NCI-H128 (cell line): Measurements from ENCODE around the gene RCSD1.
"Not testable (repeated sequence)": the region's sequence is repeated elsewhere in the genome, so short reads cannot be mapped to it uniquely, and the experiment has no call there.

ENCODE experiments used
- DNase-seq: peaks from one replicate; lab custom pipeline; 2025; ENCODE audit not compliant: unreplicated experiment; lab: John Stamatoyannopoulos, UW

Gene RCSD1

DNA sequence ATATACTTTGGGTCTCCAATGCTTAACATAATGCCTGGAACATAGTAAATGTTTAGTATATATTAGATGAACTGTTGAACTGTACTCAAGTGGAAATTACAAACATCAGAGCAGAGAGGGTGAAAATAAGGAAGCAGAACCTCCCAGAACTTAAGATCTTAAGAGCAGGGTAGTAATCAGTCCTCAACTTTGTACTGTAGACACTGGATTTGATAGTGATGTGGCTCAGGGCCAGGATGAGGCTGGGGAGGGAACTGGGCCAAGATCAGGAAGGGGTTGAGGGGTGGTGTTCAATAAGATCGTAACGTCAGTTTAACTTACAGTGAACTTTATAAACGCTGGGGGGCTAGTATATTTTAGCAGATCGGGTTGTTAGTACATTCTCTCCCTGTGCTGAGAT is 107.1 kb downstream of the RCSD1 start:
- DNase-seq: no peak

DNA sequence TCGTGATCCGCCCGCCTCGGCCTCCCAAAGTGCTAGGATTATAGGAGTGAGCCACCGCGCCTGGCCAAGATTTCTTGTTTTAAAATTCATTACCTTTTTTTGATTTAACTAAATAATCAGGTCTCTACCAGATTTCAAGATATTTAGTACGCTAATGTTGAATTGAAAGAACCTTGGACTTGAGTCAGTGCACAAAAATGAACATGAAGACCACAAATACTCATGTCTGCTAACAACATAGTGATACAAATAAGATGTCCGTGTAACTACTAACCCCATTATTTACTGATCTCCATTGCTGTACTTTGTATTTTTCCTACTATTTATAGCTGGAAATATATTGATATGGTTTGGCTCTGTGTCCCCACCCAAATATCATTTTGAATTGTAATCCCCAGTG is 108.1 kb downstream of the RCSD1 start:
- DNase-seq: no peak

DNA sequence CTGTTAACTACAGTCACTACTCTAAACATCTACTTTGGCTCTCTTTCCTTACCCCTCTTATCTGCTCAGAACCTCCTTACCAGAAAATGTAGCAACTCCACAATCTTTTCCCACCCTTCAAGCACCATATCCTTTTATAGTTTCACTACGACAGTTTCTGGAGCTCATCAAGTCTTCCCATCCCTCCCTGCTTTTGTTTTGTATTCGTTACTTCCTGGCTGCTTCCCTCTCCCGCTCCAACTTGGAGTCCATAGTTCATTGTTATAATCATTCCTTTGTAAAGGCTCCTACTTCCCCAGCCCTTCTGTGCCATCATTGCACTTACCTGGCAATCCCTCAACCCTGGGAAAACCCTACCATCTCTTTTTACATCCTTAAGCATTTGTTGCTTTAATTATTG is 109.7 kb downstream of the RCSD1 start:
- no peak for DNase-seq

DNA sequence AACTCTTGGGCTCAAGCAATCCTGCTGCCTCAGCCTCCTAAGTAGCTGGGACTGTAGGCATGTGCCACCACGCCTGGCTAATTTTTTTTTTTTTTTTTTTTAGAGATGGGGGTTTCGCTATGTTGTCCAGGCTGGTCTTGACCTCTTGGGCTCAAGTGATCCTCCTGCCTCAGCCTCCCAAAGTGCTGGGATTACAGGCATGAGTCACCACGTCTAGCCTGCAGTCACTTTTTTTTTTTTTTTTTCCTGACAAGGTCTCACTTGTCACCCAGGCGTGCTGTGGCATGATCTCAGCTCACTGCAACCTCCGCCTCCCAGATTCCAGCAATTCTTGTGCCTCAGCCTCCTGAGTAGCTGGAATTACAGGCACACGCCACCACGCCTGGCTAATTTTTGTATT is 111.1 kb downstream of the RCSD1 start:
- DNase-seq: not testable (repeated sequence)

DNA sequence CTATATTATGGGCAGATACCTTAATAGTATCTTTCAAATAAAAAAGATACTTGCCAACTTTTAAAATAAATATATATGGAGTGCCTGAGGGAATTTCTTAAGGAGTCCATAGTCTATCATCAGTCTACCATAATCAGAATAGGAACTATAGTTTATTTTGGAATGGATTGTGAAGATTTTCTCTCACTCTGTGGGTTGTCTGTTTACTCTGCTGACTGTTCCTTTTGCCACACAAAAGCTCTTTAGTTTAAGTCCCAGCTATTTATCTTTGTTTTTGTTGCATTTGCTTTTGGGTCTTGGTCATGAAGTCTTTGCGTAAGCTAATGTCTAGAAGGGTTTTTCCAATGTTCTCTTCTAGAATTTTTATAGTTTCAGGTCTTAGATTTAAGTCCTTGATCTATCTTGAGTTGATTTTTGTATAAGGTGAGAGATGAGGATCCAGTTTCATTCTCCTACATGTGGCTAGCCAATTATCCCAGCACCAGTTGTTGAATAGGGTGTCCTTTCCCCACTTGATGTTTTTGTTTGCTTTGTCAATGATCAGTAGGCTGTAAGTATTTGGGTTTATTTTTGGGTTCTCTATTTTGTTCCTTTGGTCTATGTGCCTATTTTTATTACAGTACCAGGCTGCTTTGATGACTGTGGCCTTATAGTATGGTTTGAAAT is 112.5 kb downstream of the RCSD1 start:
- DNase-seq: not testable (repeated sequence)

DNA sequence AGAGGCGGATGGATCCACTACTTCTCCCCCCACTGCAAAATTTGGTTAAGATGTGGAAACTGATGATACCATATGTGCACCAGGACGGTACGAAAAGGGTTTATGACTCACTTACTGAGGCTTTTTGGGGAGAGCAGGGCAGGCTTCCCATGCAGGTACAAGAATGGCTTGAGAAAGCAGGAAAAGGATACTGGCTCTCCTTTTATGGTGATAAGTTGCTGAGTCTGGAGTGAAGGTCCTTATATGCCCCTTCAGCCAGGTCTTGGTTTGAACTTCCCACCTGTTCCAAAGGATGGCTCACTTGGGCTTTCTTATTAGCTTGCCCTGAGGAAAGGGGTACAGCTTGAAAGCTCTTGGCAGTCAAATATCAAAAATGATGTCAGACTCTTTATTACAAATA is 114.9 kb downstream of the RCSD1 start:
- no peak for DNase-seq

DNA sequence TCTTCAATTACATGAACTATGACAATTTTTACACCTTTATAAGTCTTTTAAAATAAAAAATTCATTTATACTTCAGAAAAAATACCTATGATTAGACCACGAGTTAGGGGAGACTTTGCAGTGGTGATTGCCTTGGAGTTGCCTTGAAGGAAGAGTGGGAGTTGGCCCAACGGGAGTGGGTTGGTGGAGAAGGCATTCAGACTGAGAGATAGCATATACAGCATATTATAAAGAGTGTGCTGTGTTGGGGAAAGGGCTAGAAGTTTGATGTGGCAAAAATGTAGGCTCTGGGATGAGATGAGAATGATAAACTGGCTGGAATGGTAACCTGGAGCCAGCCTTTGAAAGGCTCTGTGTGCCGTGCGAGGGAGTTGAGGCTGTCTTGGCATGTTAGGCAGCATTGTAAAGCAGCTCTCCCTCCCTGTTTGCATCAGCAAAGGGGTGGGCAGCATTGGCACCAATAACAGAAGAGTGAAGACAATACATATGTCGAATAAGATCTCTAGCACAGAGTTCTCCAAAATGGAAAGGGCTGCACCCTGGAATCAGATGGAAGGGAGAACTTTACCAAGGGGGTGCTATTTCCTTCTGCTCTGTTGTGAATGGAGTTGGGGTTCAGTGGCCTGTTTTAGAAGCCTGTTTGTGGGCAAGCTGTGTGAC is 116.1 kb downstream of the RCSD1 start:
- DNase-seq: no peak

DNA sequence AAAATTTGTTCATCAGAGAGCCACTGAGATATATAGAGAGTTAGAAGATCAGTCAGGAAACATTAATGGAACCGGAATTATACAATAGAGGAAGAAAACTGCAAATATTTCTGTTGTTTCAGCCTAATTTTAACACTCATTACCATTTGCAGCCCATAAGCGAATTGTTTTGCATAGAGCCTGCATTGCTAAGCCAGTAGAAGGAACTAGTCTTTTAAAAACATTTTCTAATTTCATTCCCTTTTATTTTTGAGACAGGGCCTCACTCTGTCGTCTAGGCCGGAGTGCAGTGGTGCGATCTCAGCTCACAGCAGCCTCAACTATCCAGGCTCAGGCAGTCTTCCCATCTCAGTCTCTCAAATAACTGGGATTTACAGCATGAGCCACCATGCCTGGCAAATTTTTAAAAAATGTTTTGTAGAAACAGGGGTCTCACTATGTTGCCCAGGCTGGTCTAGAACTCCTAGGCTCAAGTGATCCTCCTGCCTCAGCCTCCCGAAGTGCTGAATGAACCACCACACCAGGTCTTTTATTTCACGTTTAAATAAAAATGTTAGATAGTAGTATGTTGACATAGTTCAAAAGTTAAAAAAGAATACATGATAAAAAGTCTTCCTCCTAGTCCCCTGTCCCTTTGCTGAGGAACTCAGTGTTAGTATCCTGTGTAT is 117.1 kb downstream of the RCSD1 start:
- no peak for DNase-seq

DNA sequence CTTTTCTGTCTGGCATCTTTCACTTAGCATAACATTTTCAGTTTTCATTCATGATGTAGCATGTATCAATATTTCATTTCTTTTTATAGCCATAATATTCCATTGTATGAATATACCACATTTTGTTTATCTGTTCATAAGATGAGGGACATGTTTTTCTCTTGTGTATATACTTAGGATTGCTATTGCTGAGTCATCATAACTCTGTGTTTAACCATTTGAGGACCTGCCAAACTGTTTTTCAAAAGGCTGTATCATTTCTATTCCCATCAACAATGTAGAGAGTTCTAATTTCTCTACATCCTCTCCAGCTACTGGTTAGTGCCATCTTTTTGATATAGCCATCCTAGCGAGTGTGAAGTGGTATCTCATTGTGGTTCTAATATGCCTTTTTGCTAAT is 118.0 kb downstream of the RCSD1 start:
- no peak for DNase-seq

DNA sequence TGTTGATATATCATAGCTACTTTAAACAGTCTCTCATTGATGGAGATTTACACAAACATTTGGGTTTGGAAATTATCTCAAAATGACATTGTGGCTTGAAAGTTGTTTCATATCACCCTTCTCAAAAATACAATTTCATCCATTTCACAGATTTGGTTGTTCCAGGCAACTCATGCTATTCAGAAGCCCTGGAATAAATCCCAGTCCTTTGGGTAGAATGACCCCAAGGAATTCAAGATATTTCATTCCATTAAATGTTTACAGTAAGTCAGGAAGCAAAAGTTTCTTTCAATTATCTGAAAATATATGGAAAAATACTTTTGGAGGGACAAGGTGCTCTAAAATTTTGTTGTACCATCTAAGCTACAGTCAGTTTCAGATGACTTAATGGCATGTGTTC is 118.9 kb downstream of the RCSD1 start:
- no peak for DNase-seq

DNA sequence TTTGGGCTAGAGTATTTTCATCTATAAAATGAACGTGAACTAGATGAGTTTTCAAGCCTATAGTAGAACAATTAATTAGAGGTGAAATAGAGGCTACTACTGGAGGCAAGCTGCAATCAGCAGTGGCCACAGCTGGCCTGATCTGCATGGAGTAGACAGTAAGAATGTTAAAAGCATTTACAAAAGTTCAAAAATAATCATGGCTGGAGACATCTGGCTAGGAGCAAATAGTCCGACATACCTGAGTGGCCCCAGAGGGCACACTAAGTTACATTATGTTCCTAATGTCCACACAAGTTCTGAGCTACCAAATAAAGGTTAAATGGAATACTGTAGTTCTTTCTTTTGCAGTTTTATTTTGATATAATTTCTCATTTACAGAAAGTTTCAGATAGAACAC is 119.7 kb downstream of the RCSD1 start:
- no peak for DNase-seq

DNA sequence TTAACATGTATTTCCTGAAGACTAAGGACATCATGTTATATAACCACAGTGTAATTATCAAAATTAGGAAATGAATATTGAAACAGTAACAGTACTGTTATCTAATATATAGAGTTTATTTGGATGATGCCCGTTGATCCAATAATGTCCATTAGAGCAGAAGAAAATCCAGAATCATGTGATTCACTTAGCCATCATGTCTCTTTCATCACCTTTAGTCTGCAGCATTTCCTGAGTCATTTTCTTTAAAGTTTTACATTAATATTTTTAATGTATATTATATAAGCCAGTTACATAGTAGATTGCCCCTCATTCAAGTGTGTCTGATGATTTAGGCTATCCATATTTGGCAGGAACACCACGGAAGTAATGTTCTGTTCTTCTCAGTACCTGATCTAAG is 120.6 kb downstream of the RCSD1 start:
- DNase-seq: no peak

DNA sequence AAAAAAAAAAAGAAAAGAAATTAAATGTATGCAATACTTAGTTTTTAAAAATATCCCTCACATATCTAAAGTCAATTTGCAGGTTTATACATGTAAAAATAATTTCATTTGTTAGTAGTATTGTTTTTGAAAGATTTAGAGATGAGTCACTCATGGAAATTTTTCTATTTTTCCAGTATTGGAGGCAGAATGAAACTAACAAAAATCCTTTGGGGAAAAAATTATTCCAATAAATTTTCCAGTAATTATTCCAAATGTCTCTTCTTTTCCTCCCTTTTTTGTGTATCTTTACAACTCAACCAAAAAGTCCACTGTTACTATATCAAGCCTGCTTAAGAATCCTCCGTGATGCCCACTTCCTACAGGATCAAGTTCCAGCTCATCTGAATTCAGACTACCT is 121.6 kb downstream of the RCSD1 start:
- DNase-seq: no peak

DNA sequence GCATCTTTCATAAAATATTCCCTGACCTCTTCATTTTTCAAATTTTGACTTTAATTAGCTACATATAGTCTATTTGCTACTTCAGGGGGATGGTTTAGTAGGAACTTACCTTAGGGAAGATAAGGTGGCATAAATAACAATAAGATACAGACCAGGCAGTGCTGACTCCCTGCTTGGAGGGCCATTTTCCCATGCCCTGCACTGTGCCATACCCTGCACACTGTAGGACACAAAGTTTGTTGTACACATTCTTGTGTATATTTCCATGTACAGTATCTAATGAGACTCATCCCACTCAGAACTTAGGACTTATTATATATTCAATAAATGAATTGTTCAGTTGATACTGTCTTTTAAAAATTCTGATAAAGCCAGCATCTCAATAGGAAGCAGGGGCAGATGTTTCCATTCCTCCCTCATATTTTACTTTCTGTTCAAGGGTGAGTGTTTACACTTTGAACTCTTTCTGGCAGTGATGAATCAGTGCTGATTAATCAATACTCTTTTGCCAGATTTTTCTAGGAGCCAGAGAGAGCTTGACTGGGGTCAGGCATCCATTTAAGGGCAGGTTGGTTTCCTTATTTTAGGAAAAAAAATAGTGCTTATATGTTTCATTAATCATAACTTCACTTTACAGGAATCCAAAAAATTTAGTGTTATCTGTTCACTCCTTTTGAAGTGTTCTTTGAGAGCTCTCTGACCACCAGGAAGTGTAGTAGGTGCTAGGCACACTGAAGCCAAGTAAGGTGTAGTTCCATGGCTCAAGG is 122.4 kb downstream of the RCSD1 start:
- DNase-seq: no peak

DNA sequence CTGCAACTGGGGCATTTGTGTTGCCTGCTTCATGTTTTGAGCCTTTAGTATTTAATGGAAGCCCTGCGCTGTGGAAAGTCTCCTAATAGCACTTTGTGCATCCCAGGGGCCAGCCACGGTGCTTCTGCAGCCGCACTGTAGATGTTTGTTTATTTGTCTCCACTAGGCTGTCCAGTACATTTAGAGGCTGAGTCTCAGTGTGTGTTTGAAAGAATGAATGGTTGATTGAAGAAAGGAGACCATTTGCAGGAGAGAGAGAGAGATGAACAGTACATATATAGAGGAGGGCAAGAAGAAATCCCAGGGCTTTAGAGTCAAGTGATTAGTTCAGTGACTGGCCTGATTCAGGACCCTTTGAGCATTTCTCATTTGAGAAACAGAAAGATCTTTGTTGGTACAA is 125.6 kb downstream of the RCSD1 start:
- DNase-seq: no peak
